ENCODE measurements around the gene S1PR1. TPM values are rescaled to one million over a fixed set of nuclear protein-coding genes. Genes with fewer than 3 reads are reported as not detected.

S1PR1 gene
- total and polyA plus RNA-seq, 9 donors: 10.2 to 17.7 (median 12.9) TPM

- Histone ChIP-seq H3K27me3 (ENCODE audit: control insufficient read depth, insufficient read depth, low read length) (peaks cover 2% of the 10 kb centered on the region), H3K4me3 (ENCODE audit: low read length) (no peak overlapping the region), H3K9me3 (replicated peaks; ENCODE audit: control insufficient read depth, low read depth, low read length) (no peaks in the 10 kb centered on the region), H3K4me1 (ENCODE audit: control insufficient read depth, insufficient read depth, low read length) (no peaks in the 10 kb centered on the region), H3K27ac (ENCODE audit: low read length) (no peak overlapping the region), H3K36me3 (ENCODE audit: control insufficient read depth, insufficient read depth, low read length) (no peaks in the 10 kb centered on the region)
- WGBS (ENCODE audit: insufficient coverage): 58% methylated on average over 2 of the region's 4 CpGs
- DNase-seq: peak; percentile 79
Observed at GRCh38 chr1:101288491-101288944, 51.7 kb downstream of the S1PR1 start.

DNA sequence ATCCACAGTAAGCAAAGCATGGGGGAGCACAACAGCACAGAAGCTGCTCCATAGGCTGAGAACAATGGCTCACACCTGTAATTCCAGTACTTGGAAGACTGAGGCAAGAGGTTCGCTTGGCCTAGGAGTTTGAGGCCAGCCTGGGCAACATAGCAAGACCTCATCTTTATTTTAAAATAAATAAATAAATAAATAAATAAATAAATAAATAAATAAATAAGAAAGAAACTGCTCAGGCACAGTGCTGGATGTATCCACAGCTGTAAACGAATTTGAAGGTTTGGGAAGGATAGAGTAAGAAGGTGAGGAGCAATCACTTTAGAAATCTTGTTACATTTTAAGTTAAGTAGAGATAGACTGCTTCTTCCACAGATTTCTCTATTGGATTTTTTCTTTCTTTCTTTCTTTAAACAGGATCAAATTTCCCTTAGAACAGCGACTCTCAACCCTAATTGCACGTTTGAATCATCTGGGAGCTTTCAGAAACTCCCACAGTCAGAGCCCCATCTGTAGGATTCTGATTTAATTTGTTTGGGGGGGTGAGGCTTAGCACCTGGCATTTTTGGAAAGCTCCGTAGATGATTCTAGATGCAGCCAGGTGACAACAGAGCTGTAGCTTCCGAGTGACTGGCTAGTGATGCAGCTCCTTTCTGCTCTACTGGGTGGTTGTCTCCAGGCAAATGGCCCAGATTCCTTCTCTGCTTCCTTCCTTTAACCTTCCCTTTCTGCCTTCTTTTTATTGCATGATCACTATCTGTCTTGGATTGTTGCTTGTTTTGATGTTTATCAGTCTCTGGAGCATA, 53.5 kb downstream of the S1PR1 start:
- Histone ChIP-seq H3K27me3 (ENCODE audit: control insufficient read depth, insufficient read depth, low read length) (peaks cover 2% of the 10 kb centered on the region), H3K27ac (ENCODE audit: low read length) (no peak overlapping the region), H3K36me3 (ENCODE audit: control insufficient read depth, insufficient read depth, low read length) (no peaks in the 10 kb centered on the region), H3K9me3 (replicated peaks; ENCODE audit: control insufficient read depth, low read depth, low read length) (no peaks in the 10 kb centered on the region), H3K4me1 (ENCODE audit: control insufficient read depth, insufficient read depth, low read length) (no peaks in the 10 kb centered on the region), H3K4me3 (ENCODE audit: low read length) (no peak overlapping the region)
- 14% methylated on average over 2 of the region's 6 CpGs for WGBS (ENCODE audit: insufficient coverage)
- no peak for DNase-seq

Other genes starting within 250 kb of the S1PR1 start
- 46.1 TPM for gene DPH5, start 211.2 kb upstream of the S1PR1 start, total RNA-seq
- gene DPH5, start 211.2 kb upstream of the S1PR1 start, polyA plus RNA-seq (ENCODE audit: insufficient read depth in 1 of 8, insufficient read length in 8 of 8, low replicate concordance in 1 of 8): 10 to 100 TPM; 48.4 to 68.3 (median 55.9) TPM

Measured in muscle of leg (tissue), 11 donors.